ENCODE data around the gene UMOD. TPM values are rescaled to one million over a fixed set of nuclear protein-coding genes. Genes with fewer than 3 reads are reported as not detected.

UMOD gene
- total RNA-seq, 2 donors from 2014 or later, result not detected

- ATAC-seq, result no peak
These were observed 28.3 kb upstream of the UMOD start for GRCh38 chr16:20380782-20381181.

GRCh38 chr16:20377181-20377580, 24.7 kb upstream of the UMOD start:
- Mint-ChIP-seq H3K9me3 (no peaks in the 10 kb centered on the region), H3K27ac (no peak overlapping the region), H3K36me3 (no peaks in the 10 kb centered on the region)
- ATAC-seq (no peak), DNase-seq (ENCODE audit: low spot score in 2 of 2) (no peak)

More at GRCh38 chr16:20380782-20381181, 28.3 kb upstream of the UMOD start:
- no peak for DNase-seq (ENCODE audit: low spot score in 2 of 2)
- Mint-ChIP-seq H3K36me3 (no peaks in the 10 kb centered on the region), H3K27ac (no peak overlapping the region), H3K9me3 (no peaks in the 10 kb centered on the region)

GRCh38 chr16:20372701-20373100, 20.2 kb upstream of the UMOD start:
- no peaks in the 10 kb centered on the region for H3K9me3 Mint-ChIP-seq
- ATAC-seq, result no peak

GRCh38 chr16:20369452-20370054, 17.0 kb upstream of the UMOD start:
- H3K27ac Mint-ChIP-seq, result no peak overlapping the region
- ATAC-seq (no peak), DNase-seq (ENCODE audit: low spot score in 2 of 2) (no peak)
- no peaks in the 10 kb centered on the region for H3K36me3 Mint-ChIP-seq
- no peaks in the 10 kb centered on the region for H3K9me3 Mint-ChIP-seq

More at GRCh38 chr16:20372701-20373100, 20.2 kb upstream of the UMOD start:
- Mint-ChIP-seq H3K36me3 (no peaks in the 10 kb centered on the region), H3K27ac (no peak overlapping the region)
- no peak for DNase-seq (ENCODE audit: low spot score in 2 of 2)

- no peak overlapping the region for H3K27ac Mint-ChIP-seq
- ATAC-seq (no peak), DNase-seq (ENCODE audit: low spot score in 2 of 2) (no peak)
- no peaks in the 10 kb centered on the region for H3K9me3 Mint-ChIP-seq
- H3K36me3 Mint-ChIP-seq, result no peaks in the 10 kb centered on the region
These were observed 11.5 kb upstream of the UMOD start for GRCh38 chr16:20364051-20364450.

GRCh38 chr16:20363191-20363590, 10.7 kb upstream of the UMOD start:
- Mint-ChIP-seq H3K27ac (no peak overlapping the region), H3K9me3 (no peaks in the 10 kb centered on the region), H3K36me3 (no peaks in the 10 kb centered on the region)
- DNase-seq (ENCODE audit: low spot score in 2 of 2), result no peak
- no peak for ATAC-seq

- Mint-ChIP-seq H3K9me3 (peaks cover 2 to 4% of the 10 kb centered on the region in 2 donors), H3K27ac (no peak overlapping the region)
These were observed 7.5 kb upstream of the UMOD start for GRCh38 chr16:20359997-20360396.

GRCh38 chr16:20355114-20355782, 2.7 kb upstream of the UMOD start:
- Mint-ChIP-seq H3K27ac (no peak overlapping the region), H3K36me3 (no peaks in the 10 kb centered on the region), H3K9me3 (peaks cover 4 to 5% of the 10 kb centered on the region in 2 donors)
- DNase-seq (ENCODE audit: low spot score in 2 of 2), result no peak
- no peak for ATAC-seq

More at GRCh38 chr16:20359997-20360396, 7.5 kb upstream of the UMOD start:
- H3K36me3 Mint-ChIP-seq, result no peaks in the 10 kb centered on the region
- ATAC-seq, result no peak
- no peak for DNase-seq (ENCODE audit: low spot score in 2 of 2)

GRCh38 chr16:20353379-20353778, 864 bp upstream of the UMOD start:
- ATAC-seq (no peak), DNase-seq (ENCODE audit: low spot score in 2 of 2) (no peak)
- Mint-ChIP-seq H3K9me3 (peaks cover 4 to 5% of the 10 kb centered on the region in 2 donors), H3K36me3 (no peaks in the 10 kb centered on the region), H3K27ac (no peak overlapping the region)

- H3K27ac Mint-ChIP-seq, result no peak overlapping the region
- H3K36me3 Mint-ChIP-seq, result no peaks in the 10 kb centered on the region
- DNase-seq (ENCODE audit: low spot score in 2 of 2) (no peak), ATAC-seq (no peak)
- H3K9me3 Mint-ChIP-seq, result no peaks in the 10 kb centered on the region
These were observed 2.9 kb downstream of the UMOD start for GRCh38 chr16:20349615-20350014.

GRCh38 chr16:20348365-20349185, 3.9 kb downstream of the UMOD start:
- no peak for ATAC-seq
- no peaks in the 10 kb centered on the region for H3K9me3 Mint-ChIP-seq
- no peaks in the 10 kb centered on the region for H3K36me3 Mint-ChIP-seq

GRCh38 chr16:20347666-20348364, 4.7 kb downstream of the UMOD start:
- no peak for ATAC-seq
- H3K9me3 Mint-ChIP-seq, result no peaks in the 10 kb centered on the region
- no peaks in the 10 kb centered on the region for H3K36me3 Mint-ChIP-seq
- no peak overlapping the region for H3K27ac Mint-ChIP-seq
- no peak for DNase-seq (ENCODE audit: low spot score in 2 of 2)

More at GRCh38 chr16:20348365-20349185, 3.9 kb downstream of the UMOD start:
- H3K27ac Mint-ChIP-seq, result no peak overlapping the region
- DNase-seq (ENCODE audit: low spot score in 2 of 2), result no peak

GRCh38 chr16:20344611-20345010, 7.9 kb downstream of the UMOD start:
- H3K27ac Mint-ChIP-seq, result no peak overlapping the region
- no peaks in the 10 kb centered on the region for H3K36me3 Mint-ChIP-seq
- ATAC-seq (no peak), DNase-seq (ENCODE audit: low spot score in 2 of 2) (no peak)
- no peaks in the 10 kb centered on the region for H3K9me3 Mint-ChIP-seq

GRCh38 chr16:20339744-20340143, 12.8 kb downstream of the UMOD start:
- DNase-seq (ENCODE audit: low spot score in 2 of 2), result no peak
- no peak for ATAC-seq
- Mint-ChIP-seq H3K9me3 (no peaks in the 10 kb centered on the region), H3K36me3 (no peaks in the 10 kb centered on the region), H3K27ac (no peak overlapping the region)

GRCh38 chr16:20336955-20337354, 15.6 kb downstream of the UMOD start:
- ATAC-seq (no peak), DNase-seq (ENCODE audit: low spot score in 2 of 2) (no peak)
- Mint-ChIP-seq H3K9me3 (no peaks in the 10 kb centered on the region), H3K27ac (no peak overlapping the region), H3K36me3 (no peaks in the 10 kb centered on the region)

GRCh38 chr16:20334396-20334795, 18.1 kb downstream of the UMOD start:
- Mint-ChIP-seq H3K9me3 (peaks cover 0 to under 1% of the 10 kb centered on the region in 2 donors), H3K36me3 (no peaks in the 10 kb centered on the region), H3K27ac (no peak overlapping the region)
- DNase-seq (ENCODE audit: low spot score in 2 of 2) (no peak), ATAC-seq (no peak)

- Mint-ChIP-seq H3K9me3 (peaks cover 0 to 6% of the 10 kb centered on the region in 2 donors), H3K36me3 (no peaks in the 10 kb centered on the region), H3K27ac (peak overlapping the region in 1 of 2 donors; percentile 83)
- ATAC-seq, result no peak
- no peak for DNase-seq (ENCODE audit: low spot score in 2 of 2)
These were observed 19.4 kb downstream of the UMOD start for GRCh38 chr16:20333120-20333519.

All from activated naive CD4-positive, alpha-beta T cell treated with anti-CD3 and anti-CD28 coated beads, Interleukin-2, amount 50 U/mL, for 72 hours (primary cell).